Measurements from ENCODE around the gene NUP205. TPM values are rescaled to one million over a fixed set of nuclear protein-coding genes. Genes with fewer than 3 reads are reported as not detected.

NUP205 gene
- polyA plus RNA-seq, 1 donor from 2014 or later = 32.3 TPM

DNA sequence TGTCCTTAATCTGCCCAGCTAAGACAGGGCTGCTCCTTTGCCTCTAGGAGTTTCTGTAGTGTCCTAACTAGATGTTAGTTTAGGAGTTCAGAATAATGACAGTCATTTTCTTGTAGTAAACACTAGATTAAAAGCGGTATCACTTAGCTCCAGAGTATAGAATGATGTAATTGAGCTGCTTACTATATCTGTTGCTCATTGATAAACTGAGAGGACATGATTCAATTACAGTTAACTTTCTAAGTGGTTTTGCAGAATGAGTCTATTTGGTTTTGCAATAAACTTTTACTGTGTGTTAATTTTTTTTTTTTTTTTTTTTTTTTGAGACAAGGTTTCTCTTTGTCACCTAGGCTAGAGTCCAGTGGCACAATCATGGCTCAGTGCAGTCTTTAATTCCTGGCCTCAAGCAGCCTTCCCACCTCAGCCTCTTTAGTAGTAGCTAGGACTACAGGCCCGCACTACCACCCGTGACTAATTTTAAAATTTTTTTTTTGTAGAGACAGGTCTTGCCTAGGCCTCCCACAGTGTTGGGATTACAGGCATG, 106.4 kb downstream of the NUP205 start:
- H4K20me1 ChIP-seq (ENCODE audit: insufficient read depth) = no peaks in the 10 kb centered on the region
- H3F3A ChIP-seq (ENCODE audit: insufficient read depth, low read length, poor library complexity, severe bottlenecking) = no peaks in the 10 kb centered on the region
- no peaks in the 10 kb centered on the region for H3K9me2 ChIP-seq (ENCODE audit: insufficient read depth, low read length)
- peak overlapping the region; percentile 99 for H3K4me3 ChIP-seq (ENCODE audit: low read length)
- H3K27ac ChIP-seq (ENCODE audit: low read length) = no peak overlapping the region
- no peak overlapping the region for H3K9ac ChIP-seq (ENCODE audit: low read length)
- TF ChIP-seq SMC3 (conservative IDR thresholded peaks at IDR 0.05; ENCODE audit: poor library complexity) (no peak), EP300 (conservative IDR thresholded peaks at IDR 0.05; ENCODE audit: poor library complexity, severe bottlenecking) (no peak), POLR2AphosphoS5 (IDR thresholded peaks at IDR 0.05) (no peak), RAD21 (conservative IDR thresholded peaks at IDR 0.05) (no peak), EZH2 (IDR thresholded peaks at IDR 0.05; ENCODE audit: borderline replicate concordance, insufficient read depth, low read length, poor library complexity, severe bottlenecking) (no peak), MXI1 (conservative IDR thresholded peaks at IDR 0.05; ENCODE audit: poor library complexity, severe bottlenecking) (no peak), TAF1 (IDR thresholded peaks at IDR 0.05; ENCODE audit: low read depth) (no peak)
- TF ChIP-seq, protein P1, sequence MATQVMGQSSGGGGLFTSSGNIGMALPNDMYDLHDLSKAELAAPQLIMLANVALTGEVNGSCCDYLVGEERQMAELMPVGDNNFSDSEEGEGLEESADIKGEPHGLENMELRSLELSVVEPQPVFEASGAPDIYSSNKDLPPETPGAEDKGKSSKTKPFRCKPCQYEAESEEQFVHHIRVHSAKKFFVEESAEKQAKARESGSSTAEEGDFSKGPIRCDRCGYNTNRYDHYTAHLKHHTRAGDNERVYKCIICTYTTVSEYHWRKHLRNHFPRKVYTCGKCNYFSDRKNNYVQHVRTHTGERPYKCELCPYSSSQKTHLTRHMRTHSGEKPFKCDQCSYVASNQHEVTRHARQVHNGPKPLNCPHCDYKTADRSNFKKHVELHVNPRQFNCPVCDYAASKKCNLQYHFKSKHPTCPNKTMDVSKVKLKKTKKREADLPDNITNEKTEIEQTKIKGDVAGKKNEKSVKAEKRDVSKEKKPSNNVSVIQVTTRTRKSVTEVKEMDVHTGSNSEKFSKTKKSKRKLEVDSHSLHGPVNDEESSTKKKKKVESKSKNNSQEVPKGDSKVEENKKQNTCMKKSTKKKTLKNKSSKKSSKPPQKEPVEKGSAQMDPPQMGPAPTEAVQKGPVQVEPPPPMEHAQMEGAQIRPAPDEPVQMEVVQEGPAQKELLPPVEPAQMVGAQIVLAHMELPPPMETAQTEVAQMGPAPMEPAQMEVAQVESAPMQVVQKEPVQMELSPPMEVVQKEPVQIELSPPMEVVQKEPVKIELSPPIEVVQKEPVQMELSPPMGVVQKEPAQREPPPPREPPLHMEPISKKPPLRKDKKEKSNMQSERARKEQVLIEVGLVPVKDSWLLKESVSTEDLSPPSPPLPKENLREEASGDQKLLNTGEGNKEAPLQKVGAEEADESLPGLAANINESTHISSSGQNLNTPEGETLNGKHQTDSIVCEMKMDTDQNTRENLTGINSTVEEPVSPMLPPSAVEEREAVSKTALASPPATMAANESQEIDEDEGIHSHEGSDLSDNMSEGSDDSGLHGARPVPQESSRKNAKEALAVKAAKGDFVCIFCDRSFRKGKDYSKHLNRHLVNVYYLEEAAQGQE (IDR thresholded peaks at IDR 0.05; ENCODE audit: borderline replicate concordance) = no peak
- TF ChIP-seq, protein P2, sequence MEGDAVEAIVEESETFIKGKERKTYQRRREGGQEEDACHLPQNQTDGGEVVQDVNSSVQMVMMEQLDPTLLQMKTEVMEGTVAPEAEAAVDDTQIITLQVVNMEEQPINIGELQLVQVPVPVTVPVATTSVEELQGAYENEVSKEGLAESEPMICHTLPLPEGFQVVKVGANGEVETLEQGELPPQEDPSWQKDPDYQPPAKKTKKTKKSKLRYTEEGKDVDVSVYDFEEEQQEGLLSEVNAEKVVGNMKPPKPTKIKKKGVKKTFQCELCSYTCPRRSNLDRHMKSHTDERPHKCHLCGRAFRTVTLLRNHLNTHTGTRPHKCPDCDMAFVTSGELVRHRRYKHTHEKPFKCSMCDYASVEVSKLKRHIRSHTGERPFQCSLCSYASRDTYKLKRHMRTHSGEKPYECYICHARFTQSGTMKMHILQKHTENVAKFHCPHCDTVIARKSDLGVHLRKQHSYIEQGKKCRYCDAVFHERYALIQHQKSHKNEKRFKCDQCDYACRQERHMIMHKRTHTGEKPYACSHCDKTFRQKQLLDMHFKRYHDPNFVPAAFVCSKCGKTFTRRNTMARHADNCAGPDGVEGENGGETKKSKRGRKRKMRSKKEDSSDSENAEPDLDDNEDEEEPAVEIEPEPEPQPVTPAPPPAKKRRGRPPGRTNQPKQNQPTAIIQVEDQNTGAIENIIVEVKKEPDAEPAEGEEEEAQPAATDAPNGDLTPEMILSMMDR (IDR thresholded peaks at IDR 0.05; ENCODE audit: poor library complexity, severe bottlenecking) = no peak
- H2AFZ ChIP-seq (ENCODE audit: low read depth, low read length) = no peak overlapping the region
- no peaks in the 10 kb centered on the region for H3K36me3 ChIP-seq (ENCODE audit: insufficient read depth, low read length)
- H3K9me3 ChIP-seq (ENCODE audit: low read length) = no peaks in the 10 kb centered on the region
- H3K27me3 ChIP-seq (ENCODE audit: insufficient read depth, low read depth, low read length) = no peaks in the 10 kb centered on the region
- H3K4me2 ChIP-seq (ENCODE audit: low read length) = no peak overlapping the region
- peaks cover 61% of the 10 kb centered on the region for H3K79me2 ChIP-seq (replicated peaks; ENCODE audit: insufficient read depth, low read length)

DNA sequence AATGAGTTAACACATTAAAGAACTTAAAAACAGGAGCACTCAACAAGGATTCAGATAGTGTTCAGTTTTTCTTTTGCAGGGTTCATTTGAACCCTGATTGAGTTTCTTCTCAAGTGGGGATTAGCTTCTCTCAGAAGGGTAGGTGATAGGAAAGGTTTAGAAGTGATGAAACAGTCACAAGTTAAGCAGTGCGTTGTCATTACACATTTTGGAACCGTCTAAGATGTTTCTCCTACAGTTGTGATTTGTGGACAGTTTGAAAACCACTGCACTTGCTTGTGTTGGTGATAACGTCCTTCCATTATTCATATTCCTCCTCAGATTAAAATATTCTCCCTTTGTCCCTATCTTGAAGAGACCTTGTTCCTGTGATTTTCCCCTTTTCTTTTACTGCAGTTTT, 107.3 kb downstream of the NUP205 start:
- H3K79me2 ChIP-seq (replicated peaks; ENCODE audit: insufficient read depth, low read length) = peaks cover 66% of the 10 kb centered on the region
- no peaks in the 10 kb centered on the region for H4K20me1 ChIP-seq (ENCODE audit: insufficient read depth)
- H3F3A ChIP-seq (ENCODE audit: insufficient read depth, low read length, poor library complexity, severe bottlenecking) = no peaks in the 10 kb centered on the region
- TF ChIP-seq MXI1 (conservative IDR thresholded peaks at IDR 0.05; ENCODE audit: poor library complexity, severe bottlenecking) (no peak), SMC3 (conservative IDR thresholded peaks at IDR 0.05; ENCODE audit: poor library complexity) (no peak), TAF1 (IDR thresholded peaks at IDR 0.05; ENCODE audit: low read depth) (no peak), EP300 (conservative IDR thresholded peaks at IDR 0.05; ENCODE audit: poor library complexity, severe bottlenecking) (no peak), RAD21 (conservative IDR thresholded peaks at IDR 0.05) (no peak), POLR2AphosphoS5 (IDR thresholded peaks at IDR 0.05) (no peak), EZH2 (IDR thresholded peaks at IDR 0.05; ENCODE audit: borderline replicate concordance, insufficient read depth, low read length, poor library complexity, severe bottlenecking) (no peak)
- TF ChIP-seq, protein P2 (IDR thresholded peaks at IDR 0.05; ENCODE audit: poor library complexity, severe bottlenecking) = no peak
- TF ChIP-seq, protein P1 (IDR thresholded peaks at IDR 0.05; ENCODE audit: borderline replicate concordance) = no peak
- no peaks in the 10 kb centered on the region for H3K36me3 ChIP-seq (ENCODE audit: insufficient read depth, low read length)
- no peak overlapping the region for H3K4me2 ChIP-seq (ENCODE audit: low read length)
- no peak overlapping the region for H2AFZ ChIP-seq (ENCODE audit: low read depth, low read length)
- H3K9ac ChIP-seq (ENCODE audit: low read length) = no peak overlapping the region
- no peaks in the 10 kb centered on the region for H3K9me3 ChIP-seq (ENCODE audit: low read length)
- H3K9me2 ChIP-seq (ENCODE audit: insufficient read depth, low read length) = no peaks in the 10 kb centered on the region
- H3K27ac ChIP-seq (ENCODE audit: low read length) = no peak overlapping the region
- no peak overlapping the region for H3K4me3 ChIP-seq (ENCODE audit: low read length)
- H3K27me3 ChIP-seq (ENCODE audit: insufficient read depth, low read depth, low read length) = no peaks in the 10 kb centered on the region
